ENCODE results near the gene VWA3A.

DNA sequence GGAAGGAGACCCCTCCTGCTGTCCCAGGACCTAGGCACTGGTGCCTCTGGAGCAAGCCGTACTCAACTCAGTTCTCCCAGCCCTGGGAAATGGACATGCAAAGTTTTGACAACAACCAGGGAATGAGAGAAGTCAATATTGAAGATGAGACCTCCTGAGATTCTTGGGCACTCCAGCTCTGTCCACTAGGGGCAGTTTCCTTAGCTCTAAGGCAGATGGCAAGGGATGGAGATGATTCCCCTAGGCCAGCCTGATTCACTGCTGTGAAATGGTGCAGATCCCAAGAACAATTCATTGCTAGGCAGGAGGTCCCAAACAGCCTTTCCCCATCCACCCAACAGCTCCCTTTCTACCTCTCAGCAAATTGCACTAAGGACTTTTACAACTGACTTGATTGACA lies 49.4 kb downstream of the VWA3A start:
- TF ChIP-seq, protein P1, sequence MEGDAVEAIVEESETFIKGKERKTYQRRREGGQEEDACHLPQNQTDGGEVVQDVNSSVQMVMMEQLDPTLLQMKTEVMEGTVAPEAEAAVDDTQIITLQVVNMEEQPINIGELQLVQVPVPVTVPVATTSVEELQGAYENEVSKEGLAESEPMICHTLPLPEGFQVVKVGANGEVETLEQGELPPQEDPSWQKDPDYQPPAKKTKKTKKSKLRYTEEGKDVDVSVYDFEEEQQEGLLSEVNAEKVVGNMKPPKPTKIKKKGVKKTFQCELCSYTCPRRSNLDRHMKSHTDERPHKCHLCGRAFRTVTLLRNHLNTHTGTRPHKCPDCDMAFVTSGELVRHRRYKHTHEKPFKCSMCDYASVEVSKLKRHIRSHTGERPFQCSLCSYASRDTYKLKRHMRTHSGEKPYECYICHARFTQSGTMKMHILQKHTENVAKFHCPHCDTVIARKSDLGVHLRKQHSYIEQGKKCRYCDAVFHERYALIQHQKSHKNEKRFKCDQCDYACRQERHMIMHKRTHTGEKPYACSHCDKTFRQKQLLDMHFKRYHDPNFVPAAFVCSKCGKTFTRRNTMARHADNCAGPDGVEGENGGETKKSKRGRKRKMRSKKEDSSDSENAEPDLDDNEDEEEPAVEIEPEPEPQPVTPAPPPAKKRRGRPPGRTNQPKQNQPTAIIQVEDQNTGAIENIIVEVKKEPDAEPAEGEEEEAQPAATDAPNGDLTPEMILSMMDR (IDR thresholded peaks at IDR 0.05) = no peak
- TF ChIP-seq POLR2A (IDR thresholded peaks at IDR 0.05) = no peak
- TF ChIP-seq POLR2AphosphoS5 (IDR thresholded peaks at IDR 0.05) = no peak
- no peak for TF ChIP-seq EP300 (IDR thresholded peaks at IDR 0.05)

Data from stomach (tissue), 4 donors.